Heart right ventricle (tissue), 16 donors: ENCODE measurements around the gene ADCY2. TPM values are rescaled to one million over a fixed set of nuclear protein-coding genes. Genes with fewer than 3 reads are reported as not detected.

Source experiments
- ATAC-seq, 8 donors: fragments of 200-7000 bp; cut with Tn5 transposase; one replicate each; pipeline ENCODE4 v1.9.1; 2020; ENCODE audit warnings: mild to moderate bottlenecking in 8 of 8, moderate library complexity in 8 of 8, moderate number of reproducible peaks in 1 of 8
- DNase-seq, 2 donors: peaks; one replicate each; pipeline ENCODE4 v3.0.0-alpha.2; 2020
- H3K27ac ChIP-seq, 10 donors: fragments of 200-600 bp; sonication (generic) in 2 of 10; one replicate each; pipeline versions ENCODE4 v1.5.0 to v1.8.0; 2020 to 2022; ENCODE audit warnings: mild to moderate bottlenecking in 3 of 10
- H3K27me3 ChIP-seq, 7 donors: fragments of 200-600 bp; one replicate each; pipeline ENCODE4 v1.8.0; 2021 to 2022; ENCODE audit warnings: mild to moderate bottlenecking in 2 of 7
- H3K36me3 ChIP-seq, 9 donors: fragments of 200-600 bp; sonication (generic) in 1 of 9; one replicate each; pipeline versions ENCODE4 v1.5.0 to v1.8.0; 2020 to 2022; ENCODE audit warnings: mild to moderate bottlenecking in 2 of 9
- H3K4me1 ChIP-seq, 9 donors: fragments of 200-600 bp; sonication (generic) in 1 of 9; one replicate each; pipeline versions ENCODE4 v1.5.0 to v1.8.0; 2020 to 2022; ENCODE audit warnings: mild to moderate bottlenecking in 4 of 9
- H3K4me3 ChIP-seq, 10 donors: fragments of 200-600 bp; sonication (generic) in 2 of 10; one replicate each; pipeline versions ENCODE4 v1.5.0 to v1.8.0; 2020 to 2022; ENCODE audit warnings: mild to moderate bottlenecking in 7 of 10, moderate library complexity in 2 of 10
- H3K9me3 ChIP-seq, 11 donors: fragments of 200-600 bp in 10 of 11; sonication (generic) in 2 of 11; one replicate each; pipeline versions ENCODE4 v1.5.0 to v1.8.0; 2013 to 2022; ENCODE audit warnings: mild to moderate bottlenecking in 2 of 11, control low read depth in 1 of 11, moderate library complexity in 1 of 11
- WGBS, 2 donors: extraction: QIAGEN DNeasy Blood & Tissue Kit; methylation state at CpG; one replicate each; pipeline ENCODE4 v1.1.7; 2013; ENCODE audit warnings: inconsistent platforms in 1 of 2; 5-methylcytosine and 5-hydroxymethylcytosine counted together
- intact Hi-C, 10 donors: fragments of 100-400 bp; cut with DNase I; formaldehyde crosslinking; loops; one replicate each; pipeline versions ENCODE4 v1.11.1 to v1.14.2; 2022
- polyA plus RNA-seq, 2 donors: library from polyadenylated mRNA; stranded (reverse); fragments of 200-250 nt; gene quantifications; one replicate each; pipeline ENCODE4 v1.2.3, GENCODE V29; 2013
- total RNA-seq, 10 donors: library from RNA; stranded (reverse); fragmentation: NEBNext Ultra II Directional in 3 of 10; extraction: Animal tissue kit (Norgen Biotek cat#: 25700) in 3 of 10; gene quantifications; one replicate each; pipeline versions ENCODE4 v1.2.1 to v1.2.4, GENCODE V29; 2021 to 2023
- TF ChIP-seq, protein P1 (sequence below), 9 donors: fragments of 200-600 bp; sonication (generic) in 2 of 9; IDR thresholded peaks; one replicate each; pipeline versions ENCODE4 v1.5.0 to v1.8.0; 2021 to 2022; ENCODE audit warnings: antibody characterized with exemption in 9 of 9, mild to moderate bottlenecking in 5 of 9, moderate library complexity in 1 of 9
- donor health status: Arrhythmogenic right ventricular cardiomyopathy.
- donor health status: ischemic (EF 13 %, LVEDD 7.1; RV severe dilation, severe dysfunction).
- donor health status: healthy with polysubstance abuse.
- donor health status: DM: no; HTN: yes; CAD: no.
- donor health status: DM: no; HTN: no; CAD: no.
- donor health status: ischemic (EF 25% LVEDD 6.9; RV normal size, moderate dysfunction).
- donor health status: ischemic (EF 25% LVEDD 5.7; RV mildly dilated, moderate dysfunction).
- donor health status: healthy.
- donor health status: DM: yes; HTN: yes; CAD: no.
- donor health status: Ischemic cardiomyopathy.
- donor health status: ischemic (EF 35%, LVEDD 5.7; RV mildly dilated, moderate dysfunction).
- donor health status: nonischemic (EF 11% LVEDD 7.7; RV severe dilation, severe dysfunction).
- donor health status: DM: yes; HTN: yes; CAD: no.
- donor health status: PGD.
- donor health status: ischemic (EF 29% LVEDD 5.4; RV normal size, mild dysfunction).
- donor health status: nonischemic (EF 23%, LVEDD 6.1; RV moderate dilation, normal function).

Gene ADCY2
- total and polyA plus RNA-seq, 12 donors, result 0.04 to 0.90 (median 0.17) TPM

DNA sequence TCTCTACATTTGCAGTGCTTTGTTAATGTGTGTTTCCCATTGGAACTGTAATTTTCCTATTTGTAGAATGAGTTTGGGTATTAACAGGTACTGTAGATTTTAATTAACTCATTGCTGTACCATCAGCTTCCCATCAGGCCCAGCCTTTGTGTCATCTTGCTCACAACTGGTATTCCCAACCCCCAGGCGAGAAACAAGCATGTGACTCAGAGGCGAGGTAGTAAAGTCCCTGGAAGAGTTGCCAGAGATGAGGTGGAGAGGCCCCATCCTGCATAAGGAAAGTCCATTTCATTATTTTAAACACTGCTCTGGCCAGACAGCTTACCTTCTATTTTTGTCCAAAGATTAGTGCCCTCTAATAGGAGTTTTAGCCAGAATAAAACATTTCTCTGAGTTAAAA is 29.9 kb downstream of the ADCY2 start:
- Histone ChIP-seq H3K27ac (no peak overlapping the region), H3K9me3 (no peaks in the 10 kb centered on the region), H3K36me3 (no peaks in the 10 kb centered on the region), H3K27me3 (peaks cover 0 to 34% (median 0%) of the 10 kb centered on the region in 7 donors), H3K4me3 (no peak overlapping the region), H3K4me1 (no peaks in the 10 kb centered on the region)
- WGBS, 2 donors, result 65 to 73% methylated on average over 2 of the region's 2 CpGs
- DNase-seq (no peak), ATAC-seq (no peak)
- intact Hi-C loops, result no loop called here
- TF ChIP-seq, protein P1, sequence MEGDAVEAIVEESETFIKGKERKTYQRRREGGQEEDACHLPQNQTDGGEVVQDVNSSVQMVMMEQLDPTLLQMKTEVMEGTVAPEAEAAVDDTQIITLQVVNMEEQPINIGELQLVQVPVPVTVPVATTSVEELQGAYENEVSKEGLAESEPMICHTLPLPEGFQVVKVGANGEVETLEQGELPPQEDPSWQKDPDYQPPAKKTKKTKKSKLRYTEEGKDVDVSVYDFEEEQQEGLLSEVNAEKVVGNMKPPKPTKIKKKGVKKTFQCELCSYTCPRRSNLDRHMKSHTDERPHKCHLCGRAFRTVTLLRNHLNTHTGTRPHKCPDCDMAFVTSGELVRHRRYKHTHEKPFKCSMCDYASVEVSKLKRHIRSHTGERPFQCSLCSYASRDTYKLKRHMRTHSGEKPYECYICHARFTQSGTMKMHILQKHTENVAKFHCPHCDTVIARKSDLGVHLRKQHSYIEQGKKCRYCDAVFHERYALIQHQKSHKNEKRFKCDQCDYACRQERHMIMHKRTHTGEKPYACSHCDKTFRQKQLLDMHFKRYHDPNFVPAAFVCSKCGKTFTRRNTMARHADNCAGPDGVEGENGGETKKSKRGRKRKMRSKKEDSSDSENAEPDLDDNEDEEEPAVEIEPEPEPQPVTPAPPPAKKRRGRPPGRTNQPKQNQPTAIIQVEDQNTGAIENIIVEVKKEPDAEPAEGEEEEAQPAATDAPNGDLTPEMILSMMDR (IDR thresholded peaks at IDR 0.05), result no peak

DNA sequence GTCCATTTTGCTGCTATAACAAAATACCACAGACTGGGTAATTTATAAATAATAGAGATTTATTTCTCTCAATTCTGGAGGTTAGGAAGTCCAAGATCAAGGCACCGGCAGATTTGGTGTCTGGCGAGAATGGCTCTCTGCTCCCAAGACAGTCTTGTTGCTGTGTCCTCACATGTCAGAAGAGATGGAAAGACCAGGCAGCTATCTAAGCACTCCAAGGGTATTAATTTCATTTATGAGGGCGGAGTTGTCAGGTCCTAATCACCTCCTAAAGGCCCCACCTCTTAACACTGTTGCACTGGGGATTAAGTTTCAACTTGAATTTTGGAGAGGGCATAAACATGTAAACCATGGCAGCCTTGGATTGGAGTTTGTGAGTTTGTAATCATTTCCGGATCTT is 30.3 kb downstream of the ADCY2 start:
- no peaks in the 10 kb centered on the region for H3K9me3 ChIP-seq
- intact Hi-C loops, result no loop called here
- 83 to 89% methylated on average over 4 of the region's 4 CpGs for WGBS, 2 donors
- H3K27ac ChIP-seq, result no peak overlapping the region
- TF ChIP-seq, protein P1 (IDR thresholded peaks at IDR 0.05), result no peak
- H3K4me3 ChIP-seq, result no peak overlapping the region
- no peaks in the 10 kb centered on the region for H3K4me1 ChIP-seq
- H3K27me3 ChIP-seq, result peaks cover 0 to 29% (median 0%) of the 10 kb centered on the region in 7 donors
- DNase-seq (no peak), ATAC-seq (no peak)
- H3K36me3 ChIP-seq, result no peaks in the 10 kb centered on the region

DNA sequence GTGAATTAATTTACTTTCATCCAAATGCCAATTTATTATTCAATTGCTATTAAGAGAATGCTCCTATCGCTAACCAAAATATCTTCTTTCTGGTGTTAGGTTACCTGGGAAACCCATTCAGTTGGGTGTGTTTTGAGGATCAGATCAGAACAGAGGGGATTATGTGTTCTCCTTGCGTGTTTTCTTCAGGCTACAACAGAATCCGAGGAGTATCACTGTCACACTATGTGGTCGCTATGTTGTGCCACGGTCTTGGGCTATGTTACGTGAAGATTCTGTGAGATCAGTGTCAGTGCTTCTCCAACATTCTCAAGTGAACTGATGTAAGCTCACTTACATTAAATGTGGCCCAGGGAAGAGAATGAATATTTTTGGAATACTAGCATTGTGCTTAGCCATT is 39.0 kb downstream of the ADCY2 start:
- ATAC-seq (no peak), DNase-seq (no peak)
- WGBS, 2 donors, result 87 to 88% methylated on average over 6 of the region's 6 CpGs
- H3K9me3 ChIP-seq, result peaks cover 0 to 6% (median 0%) of the 10 kb centered on the region in 11 donors
- no peaks in the 10 kb centered on the region for H3K27me3 ChIP-seq
- H3K27ac ChIP-seq, result no peak overlapping the region
- H3K36me3 ChIP-seq, result no peaks in the 10 kb centered on the region
- TF ChIP-seq, protein P1 (IDR thresholded peaks at IDR 0.05), result no peak
- no peaks in the 10 kb centered on the region for H3K4me1 ChIP-seq
- no peak overlapping the region for H3K4me3 ChIP-seq
- intact Hi-C loops, result loop anchor here in 1 of 10 donors (5.0 kb wide), 1 partner anchor 1898 kb away; no protein-coding TSS in a partner anchor

DNA sequence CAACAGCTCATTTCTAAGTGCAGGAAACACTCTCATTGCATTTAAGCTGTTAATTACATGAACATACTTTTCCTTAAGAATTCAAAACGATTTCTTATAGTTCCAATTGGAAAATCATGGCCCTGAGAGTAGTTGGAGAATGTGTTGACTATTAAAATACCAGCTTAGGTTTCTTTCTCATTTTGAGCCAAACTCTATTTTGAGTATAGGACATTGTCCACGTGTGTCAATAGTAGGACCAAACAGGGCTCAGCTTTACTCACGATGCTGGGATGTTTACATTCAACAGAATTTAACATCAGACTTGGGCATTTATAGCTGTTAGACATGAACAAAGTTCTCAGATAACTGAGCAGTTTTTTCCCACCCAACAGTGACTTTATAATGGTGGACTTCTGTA is 39.6 kb downstream of the ADCY2 start:
- H3K9me3 ChIP-seq, result peaks cover 0 to 6% (median 0%) of the 10 kb centered on the region in 11 donors
- no peaks in the 10 kb centered on the region for H3K36me3 ChIP-seq
- ATAC-seq (no peak), DNase-seq (no peak)
- H3K4me1 ChIP-seq, result no peaks in the 10 kb centered on the region
- H3K27ac ChIP-seq, result no peak overlapping the region
- TF ChIP-seq, protein P1 (IDR thresholded peaks at IDR 0.05), result no peak
- WGBS, 2 donors, result 67% methylated on average over 3 of the region's 3 CpGs
- no peaks in the 10 kb centered on the region for H3K27me3 ChIP-seq
- no peak overlapping the region for H3K4me3 ChIP-seq
- intact Hi-C loops, result no loop called here
